Urothelium cell line (cell line): Measurements from ENCODE around the gene TIGAR.
A peak's percentile ranks its signal among the peaks of the same experiment; 100 is the strongest.

Source experiments
- DNase-seq: peaks from one replicate; pipeline ENCODE4 v3.0.0; 2011; ENCODE audit warnings: low spot score, mixed read lengths
- FAIRE-seq: peaks from 2 replicates; lab custom pipeline; 2011; peaks lifted over from hg19 to GRCh38; lab: Jason Lieb, UNC

The TIGAR gene

GRCh38 chr12:4370265-4370664 lies 49.3 kb downstream of the TIGAR start:
- FAIRE-seq (no peak), DNase-seq (no peak)

GRCh38 chr12:4372653-4373052 lies 51.6 kb downstream of the TIGAR start:
- DNase-seq (no peak), FAIRE-seq (no peak)

GRCh38 chr12:4375449-4375848 lies 54.4 kb downstream of the TIGAR start:
- FAIRE-seq = no peak
- no peak for DNase-seq

- FAIRE-seq = no peak
- no peak for DNase-seq
Measured at GRCh38 chr12:4378772-4379171, 57.8 kb downstream of the TIGAR start.

- FAIRE-seq = peak; percentile 23
- peak; percentile 44 for DNase-seq
Measured at GRCh38 chr12:4379405-4379804, 58.4 kb downstream of the TIGAR start, which contains the start of gene FGF23. Gene FGF23 (minus strand): TSS chr12:4379712. CDS start chr12:4379582, 130 bp downstream.

- FAIRE-seq = no peak
- DNase-seq = no peak
Measured at GRCh38 chr12:4380332-4380731, 59.3 kb downstream of the TIGAR start.

- FAIRE-seq (peak; percentile 35), DNase-seq (no peak)
Measured at GRCh38 chr12:4383304-4383865, 62.4 kb downstream of the TIGAR start.

GRCh38 chr12:4386801-4387200 lies 65.8 kb downstream of the TIGAR start:
- FAIRE-seq (no peak), DNase-seq (no peak)

GRCh38 chr12:4387607-4388006 lies 66.6 kb downstream of the TIGAR start:
- no peak for FAIRE-seq

GRCh38 chr12:4388032-4388431 lies 67.0 kb downstream of the TIGAR start:
- no peak for FAIRE-seq
- no peak for DNase-seq

More at GRCh38 chr12:4387607-4388006, 66.6 kb downstream of the TIGAR start:
- DNase-seq = no peak

- DNase-seq = no peak
- peak; percentile 23 for FAIRE-seq
Measured at GRCh38 chr12:4388662-4389061, 67.6 kb downstream of the TIGAR start.

GRCh38 chr12:4392223-4392742 lies 71.3 kb downstream of the TIGAR start:
- FAIRE-seq = peak; percentile 48

GRCh38 chr12:4393211-4393610 lies 72.2 kb downstream of the TIGAR start:
- FAIRE-seq = no peak
- no peak for DNase-seq

More at GRCh38 chr12:4392223-4392742, 71.3 kb downstream of the TIGAR start:
- no peak for DNase-seq

GRCh38 chr12:4395818-4396217 lies 74.8 kb downstream of the TIGAR start:
- FAIRE-seq = no peak

GRCh38 chr12:4401117-4401516 lies 80.1 kb downstream of the TIGAR start:
- no peak for FAIRE-seq

More at GRCh38 chr12:4395818-4396217, 74.8 kb downstream of the TIGAR start:
- no peak for DNase-seq

GRCh38 chr12:4402996-4403395 lies 82.0 kb downstream of the TIGAR start:
- DNase-seq (no peak), FAIRE-seq (no peak)

More at GRCh38 chr12:4401117-4401516, 80.1 kb downstream of the TIGAR start:
- no peak for DNase-seq
